HCT116 (cell line): ENCODE results near the gene NAA25. TPM values are rescaled to one million over a fixed set of nuclear protein-coding genes. Genes with fewer than 3 reads are reported as not detected.

Source experiments
- ATAC-seq: fragments of 200-7000 bp; cut with Tn5 transposase; 2 replicates; pipeline ENCODE4 v1.9.1; 2020; ENCODE audit warnings: mild to moderate bottlenecking, moderate library complexity
- BruUV-seq: library from RNA; stranded (reverse); fragments of 400-500 nt; replicated peaks from 2 replicates; lab custom pipeline; 2021; lab: Mats Ljungman, UMichigan
- CTCF ChIA-PET: fragments of 300-600 bp; sonication (Branson Sonifier 250); formaldehyde crosslinking; loops from one replicate; lab custom pipeline; 2021; ENCODE audit warnings: antibody characterized with exemption; lab: Charles Lee
- POLR2A ChIA-PET: fragments of 300-600, 350-600 bp; sonication (Branson Sonifier 250); formaldehyde crosslinking; loops from one replicate; lab custom pipeline; 2021; ENCODE audit warnings: antibody characterized with exemption; lab: Charles Lee
- RAD21 ChIA-PET, 2 experiments: fragments of 300-600 bp; sonication (Branson Sonifier 250); formaldehyde crosslinking; loops; one replicate each; lab custom pipeline; 2023; ENCODE audit warnings: low total read pairs in 2 of 2; ENCODE audit not compliant: uncharacterized antibody in 2 of 2, unreplicated experiment in 2 of 2, low non-redundant PET in 1 of 2; lab: Charles Lee
- DNase-seq: peaks from one replicate; pipeline ENCODE4 v3.0.0-alpha.2; 2010; ENCODE audit warnings: low read depth, low spot score
- H2AFZ ChIP-seq: fragments of 200-600 bp; shearing (Covaris generic), sonication (generic); 2 replicates; pipeline ENCODE4 v1.6.1; 2017; ENCODE audit warnings: low read depth, mixed run types, mixed read lengths, antibody characterized with exemption, low read length; ENCODE audit not compliant: poor library complexity, severe bottlenecking
- H3K27ac ChIP-seq: 2 replicates; pipeline ENCODE4 v1.5.1; 2012; ENCODE audit warnings: low read depth, low read length
- H3K27me3 ChIP-seq: fragments of 200-600 bp; sonication (generic); 2 replicates; pipeline ENCODE4 v1.6.1; 2016; ENCODE audit warnings: mixed run types, low read length, mixed read lengths; ENCODE audit not compliant: insufficient read depth
- H3K36me3 ChIP-seq, 2 experiments: fragments of 200-500 bp in 1 of 2; fragments of 200-600 bp in 1 of 2; sonication (Bioruptor generic) in 1 of 2; sonication (generic) in 1 of 2; 2 replicates each; pipeline versions ENCODE4 v1.5.1 to v1.6.1; 2014 to 2016; ENCODE audit warnings: low read length in 2 of 2, inconsistent platforms in 1 of 2, mixed read lengths in 1 of 2, mixed run types in 1 of 2; ENCODE audit not compliant: insufficient read depth in 2 of 2, control insufficient read depth in 1 of 2
- H3K4me1 ChIP-seq, 2 experiments: fragments of 200-600 bp in 1 of 2; sonication (generic) in 1 of 2; 2 replicates each; pipeline versions ENCODE4 v1.5.1 to v1.6.1; 2012 to 2017; ENCODE audit warnings: low read length in 2 of 2, inconsistent platforms in 1 of 2, mild to moderate bottlenecking in 1 of 2, mixed read lengths in 1 of 2, mixed run types in 1 of 2, moderate library complexity in 1 of 2; ENCODE audit not compliant: insufficient read depth in 2 of 2, control insufficient read depth in 1 of 2
- H3K4me2 ChIP-seq: fragments of 200-600 bp; sonication (generic); 2 replicates; pipeline ENCODE4 v1.6.1; 2017; ENCODE audit warnings: mixed run types, low read length, mixed read lengths
- H3K4me3 ChIP-seq, 2 experiments: fragments of 200-600 bp in 1 of 2; sonication (generic) in 1 of 2; replicated peaks in 1 of 2; 2 replicates each; pipeline ENCODE4 v1.5.1; 2011 to 2016; ENCODE audit warnings: low read length in 2 of 2, control low read depth in 1 of 2, low read depth in 1 of 2, mild to moderate bottlenecking in 1 of 2, mixed read lengths in 1 of 2, mixed run types in 1 of 2
- H3K79me2 ChIP-seq: fragments of 200-600 bp; sonication (generic); 2 replicates; pipeline ENCODE4 v1.6.1; 2017; ENCODE audit warnings: mild to moderate bottlenecking, mixed run types, low read length, moderate library complexity, mixed read lengths; ENCODE audit not compliant: insufficient read depth
- H3K9ac ChIP-seq: fragments of 200-600 bp; sonication (generic); 2 replicates; pipeline ENCODE4 v1.6.1; 2016; ENCODE audit warnings: low read length, mixed read lengths
- H3K9me2 ChIP-seq: fragments of 200-600 bp; sonication (generic), shearing (Covaris generic); 2 replicates; pipeline ENCODE4 v1.6.1; 2017; ENCODE audit warnings: mixed run types, mild to moderate bottlenecking, moderate library complexity; ENCODE audit not compliant: insufficient read depth
- H3K9me3 ChIP-seq, 2 experiments: fragments of 200-500 bp in 1 of 2; fragments of 200-600 bp in 1 of 2; sonication (Bioruptor generic) in 1 of 2; sonication (generic) in 1 of 2; 2 replicates each; pipeline ENCODE4 v1.6.1; 2014 to 2017; ENCODE audit warnings: low read length in 2 of 2, mixed read lengths in 2 of 2, inconsistent platforms in 1 of 2, low read depth in 1 of 2, mild to moderate bottlenecking in 1 of 2, mixed run types in 1 of 2, moderate library complexity in 1 of 2; ENCODE audit not compliant: control insufficient read depth in 1 of 2, insufficient read depth in 1 of 2
- H4K20me1 ChIP-seq: fragments of 200-600 bp; sonication (generic), shearing (Covaris generic); 2 replicates; pipeline ENCODE4 v1.6.1; 2017; ENCODE audit warnings: mixed run types, mild to moderate bottlenecking, moderate library complexity; ENCODE audit not compliant: insufficient read depth
- CBX3 ChIP-seq: IDR thresholded peaks from 2 replicates; pipeline ENCODE4 v1.6.1; 2012; ENCODE audit warnings: low read depth
- CEBPB ChIP-seq: IDR thresholded peaks from 2 replicates; pipeline ENCODE4 v1.6.1; 2012; ENCODE audit warnings: low read depth
- EGR1 ChIP-seq: IDR thresholded peaks from 2 replicates; pipeline ENCODE4 v1.6.1; 2012; ENCODE audit warnings: low read depth
- ELF1 ChIP-seq: IDR thresholded peaks from 2 replicates; pipeline ENCODE4 v1.6.1; 2012; ENCODE audit warnings: low read depth, borderline replicate concordance
- EZH2 ChIP-seq: fragments of 200-600 bp; sonication (generic); IDR thresholded peaks from 2 replicates; pipeline ENCODE4 v1.6.1; 2017; ENCODE audit warnings: antibody characterized with exemption, mixed run types
- FOSL1 ChIP-seq: IDR thresholded peaks from 2 replicates; pipeline ENCODE4 v1.6.1; 2012; ENCODE audit warnings: low read depth
- POLR2A ChIP-seq: IDR thresholded peaks from 2 replicates; pipeline ENCODE4 v1.7.0; 2011; ENCODE audit warnings: borderline replicate concordance; ENCODE audit not compliant: insufficient read depth, insufficient read length; ENCODE audit errors: extremely low read depth
- POLR2AphosphoS5 ChIP-seq: IDR thresholded peaks from 2 replicates; pipeline ENCODE4 v1.6.1; 2011; ENCODE audit warnings: mild to moderate bottlenecking, low read depth, low read length, moderate library complexity
- RAD21 ChIP-seq: IDR thresholded peaks from 2 replicates; pipeline ENCODE4 v1.6.1; 2012; ENCODE audit warnings: low read depth, mild to moderate bottlenecking
- SIN3A ChIP-seq: IDR thresholded peaks from 2 replicates; pipeline ENCODE4 v1.6.1; 2012; ENCODE audit warnings: low read depth
- SRF ChIP-seq: IDR thresholded peaks from 2 replicates; pipeline ENCODE4 v1.6.1; 2012; ENCODE audit warnings: low read depth
- TCF7L2 ChIP-seq: IDR thresholded peaks from 2 replicates; pipeline ENCODE4 v1.7.0; 2011; ENCODE audit warnings: borderline replicate concordance, inconsistent platforms; ENCODE audit not compliant: insufficient read depth, insufficient read length; ENCODE audit errors: extremely low read depth
- YY1 ChIP-seq: IDR thresholded peaks from 2 replicates; pipeline ENCODE4 v1.6.1; 2011; ENCODE audit warnings: low read length, low read depth, moderate library complexity, mild to moderate bottlenecking; ENCODE audit not compliant: insufficient replicate concordance; ENCODE audit errors: extremely low read depth
- ZFX ChIP-seq: fragments of 450-650 bp; IDR thresholded peaks from 2 replicates; pipeline ENCODE4 v1.6.1; 2017
- ZNF274 ChIP-seq: fragments of 200-500 bp; sonication (Bioruptor generic); IDR thresholded peaks from 2 replicates; pipeline ENCODE4 v1.6.1; 2014; ENCODE audit warnings: mild to moderate bottlenecking, low read depth, low read length, inconsistent platforms
- intact Hi-C: fragments of 100-400 bp; cut with micrococcal nuclease; formaldehyde crosslinking; loops from 2 replicates; pipeline ENCODE4 v1.10.0; 2022
- total RNA-seq: library from RNA; stranded (reverse); gene quantifications from one replicate; pipeline ENCODE4 v1.2.1, GENCODE V29; 2021; ENCODE audit not compliant: unreplicated experiment
- TF ChIP-seq, protein P1 (sequence below): IDR thresholded peaks from 2 replicates; pipeline ENCODE4 v1.6.1; 2012; ENCODE audit warnings: low read depth
- TF ChIP-seq, protein P2 (sequence below), 3 experiments: fragments of 200-600 bp in 1 of 3; sonication (generic) in 1 of 3; IDR thresholded peaks in 2 of 3; conservative IDR thresholded peaks in 1 of 3; 2 replicates each; pipeline ENCODE4 v1.5.1; 2012 to 2017; ENCODE audit warnings: low read depth in 2 of 3, low read length in 2 of 3, antibody characterized with exemption in 1 of 3, borderline replicate concordance in 1 of 3, control low read depth in 1 of 3, mild to moderate bottlenecking in 1 of 3, mixed read lengths in 1 of 3, mixed run types in 1 of 3, moderate library complexity in 1 of 3; ENCODE audit not compliant: insufficient read depth in 1 of 3
- TF ChIP-seq, protein P3 (sequence below): IDR thresholded peaks from 2 replicates; pipeline ENCODE4 v1.6.1; 2012
- TF ChIP-seq, protein P4 (sequence below): IDR thresholded peaks from 2 replicates; pipeline ENCODE4 v1.6.1; 2012

Gene NAA25
- total RNA-seq, 1 experiment from 2014 or later = 56.6 TPM

DNA sequence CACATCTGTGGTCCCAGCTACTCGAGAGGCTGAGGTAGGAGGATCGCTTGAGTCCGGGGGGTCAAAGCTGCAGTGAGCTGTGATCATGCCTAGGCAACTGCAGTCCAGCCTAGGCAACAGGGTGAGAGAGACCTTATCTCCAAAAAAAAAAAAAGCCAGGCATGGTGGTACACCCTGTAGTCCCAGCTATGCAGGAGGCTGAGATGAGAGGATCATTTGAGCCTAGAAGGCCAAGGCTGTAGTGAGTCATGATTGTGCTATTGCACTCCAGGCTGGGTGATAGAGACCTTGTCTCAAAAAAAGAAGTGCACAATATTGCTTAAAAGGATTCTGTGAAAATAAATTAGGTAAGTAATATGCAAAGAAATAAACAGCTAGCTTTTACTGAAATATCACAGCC, 17.0 kb downstream of the NAA25 start:
- no TSS peak for BruUV-seq
- H2AFZ ChIP-seq = no peak overlapping the region
- DNase-seq = no peak
- no peak for ATAC-seq
- H3K4me2 ChIP-seq = no peak overlapping the region
- no peak overlapping the region for H3K4me3 ChIP-seq
- no peak overlapping the region for H3K27ac ChIP-seq
- peaks cover 100% of the 10 kb centered on the region for H3K79me2 ChIP-seq
- H3K9me2 ChIP-seq = no peaks in the 10 kb centered on the region
- TF ChIP-seq, protein P1, sequence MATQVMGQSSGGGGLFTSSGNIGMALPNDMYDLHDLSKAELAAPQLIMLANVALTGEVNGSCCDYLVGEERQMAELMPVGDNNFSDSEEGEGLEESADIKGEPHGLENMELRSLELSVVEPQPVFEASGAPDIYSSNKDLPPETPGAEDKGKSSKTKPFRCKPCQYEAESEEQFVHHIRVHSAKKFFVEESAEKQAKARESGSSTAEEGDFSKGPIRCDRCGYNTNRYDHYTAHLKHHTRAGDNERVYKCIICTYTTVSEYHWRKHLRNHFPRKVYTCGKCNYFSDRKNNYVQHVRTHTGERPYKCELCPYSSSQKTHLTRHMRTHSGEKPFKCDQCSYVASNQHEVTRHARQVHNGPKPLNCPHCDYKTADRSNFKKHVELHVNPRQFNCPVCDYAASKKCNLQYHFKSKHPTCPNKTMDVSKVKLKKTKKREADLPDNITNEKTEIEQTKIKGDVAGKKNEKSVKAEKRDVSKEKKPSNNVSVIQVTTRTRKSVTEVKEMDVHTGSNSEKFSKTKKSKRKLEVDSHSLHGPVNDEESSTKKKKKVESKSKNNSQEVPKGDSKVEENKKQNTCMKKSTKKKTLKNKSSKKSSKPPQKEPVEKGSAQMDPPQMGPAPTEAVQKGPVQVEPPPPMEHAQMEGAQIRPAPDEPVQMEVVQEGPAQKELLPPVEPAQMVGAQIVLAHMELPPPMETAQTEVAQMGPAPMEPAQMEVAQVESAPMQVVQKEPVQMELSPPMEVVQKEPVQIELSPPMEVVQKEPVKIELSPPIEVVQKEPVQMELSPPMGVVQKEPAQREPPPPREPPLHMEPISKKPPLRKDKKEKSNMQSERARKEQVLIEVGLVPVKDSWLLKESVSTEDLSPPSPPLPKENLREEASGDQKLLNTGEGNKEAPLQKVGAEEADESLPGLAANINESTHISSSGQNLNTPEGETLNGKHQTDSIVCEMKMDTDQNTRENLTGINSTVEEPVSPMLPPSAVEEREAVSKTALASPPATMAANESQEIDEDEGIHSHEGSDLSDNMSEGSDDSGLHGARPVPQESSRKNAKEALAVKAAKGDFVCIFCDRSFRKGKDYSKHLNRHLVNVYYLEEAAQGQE = no peak
- TF ChIP-seq SIN3A (no peak), FOSL1 (no peak), ELF1 (no peak), EZH2 (no peak), TCF7L2 (no peak), YY1 (no peak), RAD21 (no peak), CEBPB (no peak), ZNF274 (no peak), SRF (no peak), EGR1 (no peak), POLR2AphosphoS5 (no peak), CBX3 (no peak), ZFX (no peak), POLR2A (no peak)
- TF ChIP-seq, protein P2, sequence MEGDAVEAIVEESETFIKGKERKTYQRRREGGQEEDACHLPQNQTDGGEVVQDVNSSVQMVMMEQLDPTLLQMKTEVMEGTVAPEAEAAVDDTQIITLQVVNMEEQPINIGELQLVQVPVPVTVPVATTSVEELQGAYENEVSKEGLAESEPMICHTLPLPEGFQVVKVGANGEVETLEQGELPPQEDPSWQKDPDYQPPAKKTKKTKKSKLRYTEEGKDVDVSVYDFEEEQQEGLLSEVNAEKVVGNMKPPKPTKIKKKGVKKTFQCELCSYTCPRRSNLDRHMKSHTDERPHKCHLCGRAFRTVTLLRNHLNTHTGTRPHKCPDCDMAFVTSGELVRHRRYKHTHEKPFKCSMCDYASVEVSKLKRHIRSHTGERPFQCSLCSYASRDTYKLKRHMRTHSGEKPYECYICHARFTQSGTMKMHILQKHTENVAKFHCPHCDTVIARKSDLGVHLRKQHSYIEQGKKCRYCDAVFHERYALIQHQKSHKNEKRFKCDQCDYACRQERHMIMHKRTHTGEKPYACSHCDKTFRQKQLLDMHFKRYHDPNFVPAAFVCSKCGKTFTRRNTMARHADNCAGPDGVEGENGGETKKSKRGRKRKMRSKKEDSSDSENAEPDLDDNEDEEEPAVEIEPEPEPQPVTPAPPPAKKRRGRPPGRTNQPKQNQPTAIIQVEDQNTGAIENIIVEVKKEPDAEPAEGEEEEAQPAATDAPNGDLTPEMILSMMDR (IDR thresholded peaks at IDR 0.05 in 2 of 3, conservative IDR thresholded peaks at IDR 0.05 in 1 of 3; ENCODE audit: borderline replicate concordance in 1 of 3, insufficient read depth in 1 of 3, low read depth in 2 of 3, low read length in 2 of 3) = no peak
- TF ChIP-seq, protein P3, sequence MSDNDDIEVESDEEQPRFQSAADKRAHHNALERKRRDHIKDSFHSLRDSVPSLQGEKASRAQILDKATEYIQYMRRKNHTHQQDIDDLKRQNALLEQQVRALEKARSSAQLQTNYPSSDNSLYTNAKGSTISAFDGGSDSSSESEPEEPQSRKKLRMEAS = no peak
- TF ChIP-seq, protein P4, sequence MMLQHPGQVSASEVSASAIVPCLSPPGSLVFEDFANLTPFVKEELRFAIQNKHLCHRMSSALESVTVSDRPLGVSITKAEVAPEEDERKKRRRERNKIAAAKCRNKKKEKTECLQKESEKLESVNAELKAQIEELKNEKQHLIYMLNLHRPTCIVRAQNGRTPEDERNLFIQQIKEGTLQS = no peak
- POLR2A ChIA-PET = interaction anchor here (1.5 kb wide), 1 partner anchor 21 kb away, joined by 3 read pairs; no protein-coding TSS in a partner anchor
- RAD21 ChIA-PET = no interaction called here
- H3K9me3 ChIP-seq = no peaks in the 10 kb centered on the region
- H3K9ac ChIP-seq = no peak overlapping the region
- peaks cover 37 to 53% of the 10 kb centered on the region in 2 experiments for H3K36me3 ChIP-seq
- peaks cover 8 to 12% of the 10 kb centered on the region in 2 experiments for H3K4me1 ChIP-seq
- intact Hi-C loops = no loop called here
- H4K20me1 ChIP-seq = peaks cover 18% of the 10 kb centered on the region; the same call in 1 of the 2 replicates
- CTCF ChIA-PET = no interaction called here
- no peaks in the 10 kb centered on the region for H3K27me3 ChIP-seq
